Fibroblast of the conjunctiva (primary cell): Measurements from ENCODE around the gene ABCB6.
"Not testable (repeated sequence)": the region's sequence is repeated elsewhere in the genome, so short reads cannot be mapped to it uniquely, and the experiment has no call there.

Source experiments
- DNase-seq: peaks from one replicate; pipeline ENCODE4 v3.0.0-alpha.2; 2010; ENCODE audit warnings: low read depth

The ABCB6 gene

GRCh38 chr2:219213486-219214071 lies 5.2 kb downstream of the ABCB6 start:
- DNase-seq, result no peak

- DNase-seq, result no peak
These were observed 5.7 kb downstream of the ABCB6 start for GRCh38 chr2:219213026-219213415.

- DNase-seq, result no peak
These were observed 7.8 kb downstream of the ABCB6 start for GRCh38 chr2:219210886-219211362.

GRCh38 chr2:219210196-219210885 lies 8.4 kb downstream of the ABCB6 start:
- no peak for DNase-seq

GRCh38 chr2:219209236-219210195 lies 9.2 kb downstream of the ABCB6 start:
- no peak for DNase-seq

GRCh38 chr2:219207884-219208740 lies 10.6 kb downstream of the ABCB6 start:
- no peak for DNase-seq

GRCh38 chr2:219207134-219207883 lies 11.4 kb downstream of the ABCB6 start:
- no peak for DNase-seq

- DNase-seq, result peak; percentile 84
These were observed 12.2 kb downstream of the ABCB6 start, which contains the start of gene ZFAND2B for GRCh38 chr2:219206328-219207133. Gene ZFAND2B (plus strand): TSS chr2:219206782. CDS start chr2:219206988, 206 bp downstream.

GRCh38 chr2:219205981-219206327 lies 12.8 kb downstream of the ABCB6 start:
- DNase-seq, result no peak

- DNase-seq, result no peak
These were observed 13.6 kb downstream of the ABCB6 start for GRCh38 chr2:219205165-219205538.

GRCh38 chr2:219204425-219205164 lies 14.2 kb downstream of the ABCB6 start:
- no peak for DNase-seq

GRCh38 chr2:219201331-219201730 lies 17.4 kb downstream of the ABCB6 start:
- not testable (repeated sequence) for DNase-seq

- not testable (repeated sequence) for DNase-seq
These were observed 18.0 kb downstream of the ABCB6 start for GRCh38 chr2:219200502-219201326.

GRCh38 chr2:219199470-219200211 lies 19.1 kb downstream of the ABCB6 start:
- DNase-seq, result no peak

GRCh38 chr2:219198974-219199373 lies 19.8 kb downstream of the ABCB6 start:
- DNase-seq, result no peak

- DNase-seq, result no peak
These were observed 21.4 kb downstream of the ABCB6 start for GRCh38 chr2:219197388-219197787.

- no peak for DNase-seq
These were observed 31.9 kb downstream of the ABCB6 start for GRCh38 chr2:219186754-219187456.
